Measurements from ENCODE around the gene KHNYN. TPM values are rescaled to one million over a fixed set of nuclear protein-coding genes. Genes with fewer than 3 reads are reported as not detected.

Gene KHNYN
- total and polyA plus RNA-seq, 2 of the 8 experiments (the other 6 are each of a cell fraction or from before 2014, with no cell fraction given) = 7.6 to 22.3 TPM

- peaks cover 3% of the 10 kb centered on the region; the same call in 1 of the 2 replicates for H3K79me1 ChIP-seq (ENCODE audit: low read depth, low read length)
- peaks cover 0 to 14% (median 10%) of the 10 kb centered on the region in 4 experiments for H3K4me1 ChIP-seq (replicated peaks in 1 of 4; ENCODE audit: control insufficient read depth in 3 of 4, insufficient read depth in 4 of 4, low read length in 3 of 4)
- H3K79me2 ChIP-seq (ENCODE audit: control insufficient read depth in 1 of 2, insufficient read depth in 2 of 2, low read length in 2 of 2) = no peaks in the 10 kb centered on the region
- H3K4ac ChIP-seq (replicated peaks; ENCODE audit: insufficient read length, low read depth, low read length) = no peak overlapping the region
- peaks cover 12% of the 10 kb centered on the region; the same call in 1 of the 2 replicates for H3K23me2 ChIP-seq (ENCODE audit: low read depth, low read length)
- H3K36me3 ChIP-seq (ENCODE audit: control insufficient read depth in 2 of 4, insufficient read depth in 4 of 4, low read length in 3 of 4) = no peaks in the 10 kb centered on the region
- peaks cover 0 to 2% of the 10 kb centered on the region in 2 experiments for H4K20me1 ChIP-seq (replicated peaks in 1 of 2; ENCODE audit: control insufficient read depth in 1 of 2, insufficient read depth in 2 of 2, low read length in 2 of 2)
- FAIRE-seq = no peak
- no peak overlapping the region for H3K9ac ChIP-seq (replicated peaks in 1 of 4; ENCODE audit: extremely low read depth in 1 of 4, low read depth in 3 of 4, low read length in 3 of 4)
- no peak overlapping the region for H3K4me3 ChIP-seq (ENCODE audit: extremely low read depth in 1 of 4, insufficient read depth in 2 of 4, low read depth in 3 of 4, low read length in 4 of 4)
- no peak overlapping the region for H4K5ac ChIP-seq (ENCODE audit: insufficient read length, low read depth, low read length)
- H3K14ac ChIP-seq (ENCODE audit: insufficient read length) = no peak overlapping the region
- no peak overlapping the region for H4K8ac ChIP-seq (ENCODE audit: extremely low read depth, insufficient read depth, low read length)
- H3K23ac ChIP-seq (ENCODE audit: insufficient read length) = no peak overlapping the region
- ChIA-PET CTCF (ENCODE audit: partially characterized antibody) (interaction anchor here (1.0 to 10.7 kb wide), 6 partner anchors 11 to 36 kb away, joined by 3 to 69 read pairs (median 10); no protein-coding TSS in a partner anchor), POLR2A (ENCODE audit: partially characterized antibody) (interaction anchor here (2.3 kb wide), 1 partner anchor 10 kb away, joined by 5 read pairs; no protein-coding TSS in a partner anchor)
- H3K27me3 ChIP-seq (replicated peaks in 1 of 4; ENCODE audit: control insufficient read depth in 3 of 4, extremely low read depth in 1 of 4, insufficient read depth in 3 of 4, low read length in 3 of 4) = no peaks in the 10 kb centered on the region
- no peak for DNase-seq (ENCODE audit: low read depth in 1 of 2, low spot score in 2 of 2)
- no peak overlapping the region for H3K18ac ChIP-seq (ENCODE audit: extremely low read depth, low read length)
- H3K4me2 ChIP-seq (ENCODE audit: insufficient read depth in 1 of 2, low read depth in 2 of 2, low read length in 2 of 2) = no peak overlapping the region
- no peak overlapping the region for H4K91ac ChIP-seq (replicated peaks; ENCODE audit: insufficient read length, low read length)
- TF ChIP-seq CTBP2 (IDR thresholded peaks at IDR 0.05; ENCODE audit: borderline replicate concordance, insufficient read depth, insufficient read length, low read length) (no peak), RNF2 (IDR thresholded peaks at IDR 0.05; ENCODE audit: borderline replicate concordance, low read depth, low read length, missing control alignments, poor library complexity, severe bottlenecking) (no peak), JUND (IDR thresholded peaks at IDR 0.05; ENCODE audit: low read length) (no peak), KDM4A (IDR thresholded peaks at IDR 0.05; ENCODE audit: low read depth, low read length, severe bottlenecking) (no peak)
- no peaks in the 10 kb centered on the region for H3K9me3 ChIP-seq (ENCODE audit: insufficient read depth in 2 of 2, low read depth in 1 of 2, low read length in 1 of 2)
- no peak overlapping the region for H2BK12ac ChIP-seq (ENCODE audit: low read depth, low read length)
- 63% methylated on average over 9 of the region's 9 CpGs; no CpG with 5 or more reads in 1 of the 2 experiments for WGBS, 2 experiments (ENCODE audit: extremely low coverage in 1 of 2, insufficient coverage in 1 of 2, insufficient read length in 1 of 2, insufficient replicate concordance in 2 of 2, low coverage in 1 of 2, low lambda C conversion rate in 2 of 2, missing lambda C conversion rate in 1 of 2)
- H3K56ac ChIP-seq (replicated peaks; ENCODE audit: insufficient read length, low read depth, low read length) = no peak overlapping the region
- H2AK5ac ChIP-seq (ENCODE audit: low read depth, low read length) = no peak overlapping the region; the same call in 1 of the 2 replicates
- no peak overlapping the region for H2BK15ac ChIP-seq (ENCODE audit: low read length)
- H2BK120ac ChIP-seq (replicated peaks; ENCODE audit: low read depth, low read length) = no peak overlapping the region
- H2BK20ac ChIP-seq (ENCODE audit: low read length) = no peak overlapping the region
- H3K27ac ChIP-seq (ENCODE audit: low read depth, low read length) = no peak overlapping the region
- H2BK5ac ChIP-seq (ENCODE audit: low read depth, low read length) = no peak overlapping the region
- H2AFZ ChIP-seq (ENCODE audit: low read length) = no peak overlapping the region
These were observed 27.7 kb upstream of the KHNYN start for GRCh38 chr14:24401810-24402702.
